GM21367 (cell line): Measurements from ENCODE around the gene WWC1.

Source experiments
- ATAC-seq: cut with Tn5 transposase; IDR thresholded peaks from one replicate; pipeline ENCODE4 v1.9.1; 2021; ENCODE audit not compliant: unreplicated experiment

Gene WWC1

DNA sequence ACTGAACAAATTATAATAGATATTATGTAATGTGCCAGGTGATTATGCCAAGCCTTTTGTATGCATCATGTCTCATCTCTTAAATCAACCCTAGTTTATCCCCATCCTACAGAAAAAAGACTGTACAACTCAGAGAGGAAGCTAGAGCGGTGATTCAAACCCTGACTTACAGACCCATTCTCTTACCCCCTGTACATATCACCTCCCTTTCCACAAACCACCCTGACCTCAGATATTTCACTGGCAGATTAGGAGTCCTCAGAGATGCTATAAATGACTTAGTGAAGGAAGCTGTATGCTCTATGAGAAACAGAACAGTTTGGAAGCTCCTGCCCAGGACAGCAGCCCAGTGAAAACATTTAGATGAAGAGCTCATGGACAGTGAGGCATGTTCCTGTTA lies 115.8 kb downstream of the WWC1 start:
- no peak for ATAC-seq

DNA sequence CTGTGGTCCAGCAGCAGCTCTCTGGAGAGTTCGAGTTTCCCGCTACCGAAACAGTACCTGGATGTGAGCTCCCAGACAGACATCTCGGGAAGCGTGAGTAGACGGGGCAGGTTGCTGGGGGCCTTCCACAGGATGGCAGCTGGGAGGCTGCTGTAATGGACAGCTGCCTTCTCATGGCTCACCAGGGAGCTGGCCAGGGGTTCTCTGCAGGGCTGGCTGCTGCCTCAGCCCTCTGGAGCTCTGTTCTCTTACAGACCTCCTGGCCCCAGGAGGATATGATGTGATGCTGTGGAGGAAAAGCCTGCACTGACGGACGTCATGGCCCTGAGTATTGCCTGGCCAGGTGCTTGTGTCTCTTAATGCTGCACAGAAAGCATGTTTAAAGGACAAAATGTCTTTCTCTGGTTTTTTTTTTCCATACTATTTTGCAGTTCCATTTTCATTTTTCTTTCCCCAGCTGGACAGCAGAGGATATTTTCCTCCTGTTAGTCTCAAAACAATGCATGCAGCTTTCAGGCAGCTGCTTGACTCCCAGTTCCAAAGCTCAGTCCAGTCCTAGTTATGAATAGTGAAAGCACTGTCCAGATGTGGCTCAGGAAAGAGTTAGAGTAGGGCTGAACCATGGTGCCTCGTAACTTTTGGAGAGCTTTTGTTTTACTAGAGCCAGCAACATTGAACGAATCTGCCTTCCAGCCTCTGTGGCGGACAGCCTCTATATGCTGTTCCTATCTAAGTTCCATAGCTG lies 117.3 kb downstream of the WWC1 start:
- ATAC-seq, result no peak

DNA sequence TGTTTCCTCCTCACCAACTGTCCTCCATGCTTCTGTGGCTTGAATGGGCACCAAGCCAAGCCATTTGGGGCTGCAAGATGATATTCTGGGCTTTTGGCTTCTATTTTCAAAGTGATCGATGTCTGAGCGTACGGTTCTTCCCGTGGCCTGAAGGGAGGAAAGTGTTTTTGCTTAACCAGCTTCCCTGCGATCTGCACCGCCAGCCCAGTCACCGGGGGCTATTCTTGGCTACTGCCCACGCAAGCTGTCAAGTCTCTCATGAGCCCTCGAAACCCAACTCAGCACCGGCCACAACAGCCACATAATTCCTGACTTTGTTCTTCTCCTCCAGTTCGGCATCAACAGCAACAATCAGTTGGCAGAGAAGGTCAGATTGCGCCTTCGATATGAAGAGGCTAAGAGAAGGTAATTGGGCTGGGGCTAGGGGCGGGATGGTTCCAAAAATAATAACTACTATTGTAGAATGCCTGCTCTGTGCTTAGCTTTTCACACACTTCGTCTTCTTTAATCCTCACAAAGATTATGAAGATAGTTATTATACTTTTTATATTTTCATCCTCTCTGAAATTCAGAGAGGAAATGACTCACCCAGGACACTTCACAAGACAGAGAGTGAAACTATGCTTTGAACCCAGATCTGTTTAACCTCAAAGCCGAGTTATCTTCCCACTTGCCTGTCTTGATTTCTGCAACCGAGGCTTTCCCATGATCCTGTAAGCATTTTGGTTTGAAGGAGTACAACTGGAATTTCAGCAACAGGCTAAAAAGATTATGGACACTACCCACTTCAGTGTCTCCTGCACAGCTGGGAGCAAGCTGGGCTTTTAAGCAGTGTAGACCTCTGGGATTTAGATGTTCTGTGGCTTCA lies 118.4 kb downstream of the WWC1 start:
- ATAC-seq, result no peak

DNA sequence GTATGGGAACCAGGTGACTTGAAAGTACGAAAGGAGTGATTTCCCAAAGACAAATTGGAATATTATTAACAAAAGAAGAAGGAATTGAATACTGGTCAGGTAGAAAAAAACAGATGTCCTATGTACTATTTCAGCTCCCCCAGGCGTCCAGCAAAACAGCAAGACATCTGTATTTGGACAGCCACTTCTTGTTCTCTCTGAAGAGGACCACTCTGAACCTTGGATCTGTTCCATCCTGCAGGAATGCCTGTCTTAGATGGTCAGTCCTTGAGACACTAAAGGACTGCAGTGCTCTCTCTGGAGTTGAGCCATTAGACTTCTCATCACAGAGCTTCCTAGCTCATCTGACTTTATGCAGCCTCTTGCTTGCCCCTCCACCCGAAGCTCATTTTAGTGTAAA lies 120.4 kb downstream of the WWC1 start:
- ATAC-seq, result no peak

DNA sequence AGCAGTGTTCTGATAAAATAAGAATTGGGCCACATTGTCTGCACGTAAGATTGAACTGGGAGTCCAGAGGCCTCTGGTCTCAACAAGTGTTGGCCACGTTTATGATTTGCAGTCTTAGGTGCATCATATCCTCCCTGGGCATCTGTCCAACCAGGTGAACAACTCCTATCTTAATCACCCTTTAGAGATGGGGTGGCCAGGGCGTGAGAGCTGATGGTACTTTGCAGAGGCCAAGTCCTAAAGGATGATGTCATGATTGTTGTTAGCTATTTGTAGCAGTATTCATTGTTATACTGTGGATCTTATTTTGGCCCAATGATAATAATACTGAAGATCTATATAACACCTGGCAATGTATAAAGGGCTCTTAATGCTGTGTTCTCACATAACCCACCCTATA lies 121.6 kb downstream of the WWC1 start:
- no peak for ATAC-seq

DNA sequence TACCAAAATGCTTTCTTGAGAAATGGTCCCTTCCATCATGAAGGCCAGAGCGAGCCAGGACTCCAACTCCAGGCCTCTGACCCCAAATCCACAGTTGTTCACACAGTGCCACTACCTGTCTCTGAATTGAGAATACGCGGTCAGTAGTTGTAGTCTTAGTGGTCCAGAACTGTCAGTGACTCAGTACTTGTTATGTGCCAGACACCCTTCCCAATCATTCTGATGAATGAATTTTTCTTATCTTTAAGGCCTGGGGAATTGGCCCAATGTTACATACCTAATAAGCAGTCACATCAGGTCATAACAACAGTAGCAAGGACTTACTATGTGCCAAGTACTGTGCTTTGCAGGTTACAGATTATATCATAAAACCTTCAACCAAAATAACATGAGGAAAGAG lies 122.2 kb downstream of the WWC1 start:
- no peak for ATAC-seq

DNA sequence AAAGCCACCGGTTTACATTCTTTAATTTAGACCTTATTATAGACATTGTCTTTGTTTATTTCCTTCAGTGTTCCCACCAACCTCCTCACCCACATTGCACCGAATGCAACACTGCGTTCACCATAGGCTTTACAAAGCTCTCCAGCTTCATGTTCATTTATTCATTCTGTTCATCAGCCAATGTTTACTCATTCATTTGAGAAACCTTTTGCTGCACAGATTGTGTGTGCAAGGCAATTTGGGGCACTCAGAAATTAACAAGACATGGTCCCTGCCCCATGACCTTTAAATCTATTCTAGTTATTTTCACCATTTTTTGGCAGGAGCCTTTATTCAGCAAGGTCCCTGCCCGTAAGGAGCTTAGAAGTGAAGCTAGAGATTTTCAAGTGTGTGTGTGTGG lies 124.0 kb downstream of the WWC1 start:
- ATAC-seq, result no peak

DNA sequence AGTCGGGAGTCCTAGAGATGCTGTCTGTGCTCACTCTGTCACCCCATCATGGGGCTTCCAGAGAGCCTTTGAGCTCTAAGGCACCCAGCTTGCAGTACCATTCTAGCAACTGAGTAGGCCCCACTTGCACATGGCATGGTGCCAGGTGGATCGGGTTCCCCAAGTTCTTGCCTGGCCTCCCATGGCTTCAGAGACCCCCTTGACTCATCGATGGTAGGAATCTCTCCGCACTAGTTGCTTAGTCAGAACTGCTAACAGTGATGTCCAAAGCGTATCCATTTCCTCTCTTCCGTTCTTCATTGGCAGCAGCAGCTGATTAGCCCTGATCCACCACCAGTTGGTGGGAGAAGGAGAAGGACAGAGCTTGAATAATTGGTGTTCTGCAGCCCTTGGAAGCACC lies 124.5 kb downstream of the WWC1 start:
- ATAC-seq, result no peak

DNA sequence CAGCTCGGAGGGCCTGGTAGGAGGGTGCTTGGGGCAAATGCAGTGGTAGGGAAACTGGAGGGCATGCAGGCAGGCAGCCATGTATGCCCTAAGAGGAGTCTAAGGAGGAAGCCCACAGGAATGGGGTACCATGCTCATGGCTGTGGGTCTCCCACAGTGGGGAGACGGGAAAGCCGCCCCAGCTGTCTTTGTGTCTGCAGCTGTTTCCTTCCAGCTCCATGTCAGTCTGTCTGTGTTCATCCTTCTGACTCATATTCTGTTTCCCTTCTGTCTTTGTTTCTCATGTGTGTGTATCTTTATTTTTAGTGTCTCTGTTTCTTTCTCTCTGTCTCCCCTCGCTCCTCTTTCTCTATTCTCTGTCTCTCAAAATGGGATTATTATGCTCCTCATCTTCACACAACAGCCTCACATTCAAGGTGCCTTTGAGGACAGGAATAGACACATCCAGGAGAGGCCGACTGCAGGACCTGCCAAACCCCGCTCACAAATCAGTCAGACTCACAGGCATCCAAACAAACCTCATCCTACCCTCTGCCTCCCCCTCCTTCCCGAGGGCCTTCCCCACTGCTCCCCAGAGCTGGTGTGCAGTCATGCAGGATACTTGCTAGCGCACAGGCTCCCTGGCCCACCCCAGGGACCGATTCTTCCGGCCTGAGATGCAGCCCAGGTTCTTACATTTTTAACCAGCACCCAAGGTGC lies 126.4 kb downstream of the WWC1 start:
- ATAC-seq, result no peak

DNA sequence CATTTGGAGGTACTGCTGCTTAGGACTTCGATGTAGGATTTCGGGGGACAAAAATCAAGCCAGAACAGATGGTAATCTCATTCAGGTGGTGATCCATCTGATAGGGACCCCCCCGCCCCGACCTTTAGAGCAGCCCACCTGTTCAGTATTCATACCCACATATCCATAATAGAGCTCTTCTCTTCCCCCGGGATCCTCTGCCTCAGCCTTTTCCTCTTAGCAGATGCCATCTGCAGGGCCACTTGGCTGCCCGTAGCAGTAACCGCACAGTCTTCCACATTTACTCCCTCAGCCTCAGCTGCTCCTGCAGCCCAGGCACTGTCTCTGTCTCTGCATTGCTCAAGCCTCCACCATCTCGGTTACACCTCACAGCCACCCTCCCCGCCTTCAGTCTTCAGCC lies 129.0 kb downstream of the WWC1 start:
- ATAC-seq, result no peak

DNA sequence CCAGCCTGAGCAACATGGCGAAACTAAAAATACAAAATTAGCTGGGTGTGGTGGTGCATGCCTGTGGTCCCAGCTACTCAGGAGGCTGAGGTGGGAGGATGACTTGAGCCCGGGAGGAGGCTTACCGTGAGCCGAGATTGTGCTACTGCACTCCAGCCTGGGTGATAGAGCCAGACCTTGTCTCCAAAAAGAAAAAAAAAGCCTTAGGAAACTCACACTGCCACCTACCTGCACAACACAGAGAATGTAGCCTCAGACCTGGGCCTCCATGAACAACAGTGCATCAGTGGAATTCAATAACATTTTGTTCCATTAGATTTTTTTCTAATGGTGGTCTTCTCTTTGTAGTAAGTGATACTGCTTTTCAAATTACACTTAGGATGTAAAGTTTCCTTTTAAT lies 131.0 kb downstream of the WWC1 start:
- no peak for ATAC-seq

DNA sequence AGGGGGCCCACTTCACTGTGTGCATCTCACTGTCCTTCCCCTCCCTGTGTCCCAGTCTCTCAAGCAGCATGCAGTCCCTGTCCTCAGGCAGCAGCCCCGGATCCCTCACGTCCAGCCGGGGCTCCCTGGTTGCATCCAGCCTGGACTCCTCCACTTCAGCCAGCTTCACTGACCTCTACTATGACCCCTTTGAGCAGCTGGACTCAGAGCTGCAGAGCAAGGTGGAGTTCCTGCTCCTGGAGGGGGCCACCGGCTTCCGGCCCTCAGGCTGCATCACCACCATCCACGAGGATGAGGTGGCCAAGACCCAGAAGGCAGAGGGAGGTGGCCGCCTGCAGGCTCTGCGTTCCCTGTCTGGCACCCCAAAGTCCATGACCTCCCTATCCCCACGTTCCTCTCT lies 132.0 kb downstream of the WWC1 start:
- ATAC-seq, result no peak

DNA sequence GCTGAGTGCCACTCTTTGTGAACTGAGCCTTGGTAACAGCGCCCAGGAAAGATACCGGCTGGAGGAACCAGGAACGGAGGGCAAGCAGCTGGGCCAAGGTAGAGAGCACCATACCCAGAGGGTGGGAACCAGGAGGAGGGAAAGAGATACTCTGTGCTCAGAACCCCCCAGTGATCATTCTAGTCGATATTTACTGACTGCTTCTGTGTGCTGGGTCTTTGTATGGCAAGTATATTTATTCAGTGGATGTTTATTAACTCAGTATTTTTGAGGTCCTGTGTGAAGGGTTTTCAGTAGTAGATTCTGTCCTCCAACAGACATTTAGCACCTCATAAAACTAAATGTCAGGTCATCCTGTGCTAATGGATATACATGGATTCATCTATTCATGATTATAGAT lies 132.5 kb downstream of the WWC1 start:
- ATAC-seq, result no peak

DNA sequence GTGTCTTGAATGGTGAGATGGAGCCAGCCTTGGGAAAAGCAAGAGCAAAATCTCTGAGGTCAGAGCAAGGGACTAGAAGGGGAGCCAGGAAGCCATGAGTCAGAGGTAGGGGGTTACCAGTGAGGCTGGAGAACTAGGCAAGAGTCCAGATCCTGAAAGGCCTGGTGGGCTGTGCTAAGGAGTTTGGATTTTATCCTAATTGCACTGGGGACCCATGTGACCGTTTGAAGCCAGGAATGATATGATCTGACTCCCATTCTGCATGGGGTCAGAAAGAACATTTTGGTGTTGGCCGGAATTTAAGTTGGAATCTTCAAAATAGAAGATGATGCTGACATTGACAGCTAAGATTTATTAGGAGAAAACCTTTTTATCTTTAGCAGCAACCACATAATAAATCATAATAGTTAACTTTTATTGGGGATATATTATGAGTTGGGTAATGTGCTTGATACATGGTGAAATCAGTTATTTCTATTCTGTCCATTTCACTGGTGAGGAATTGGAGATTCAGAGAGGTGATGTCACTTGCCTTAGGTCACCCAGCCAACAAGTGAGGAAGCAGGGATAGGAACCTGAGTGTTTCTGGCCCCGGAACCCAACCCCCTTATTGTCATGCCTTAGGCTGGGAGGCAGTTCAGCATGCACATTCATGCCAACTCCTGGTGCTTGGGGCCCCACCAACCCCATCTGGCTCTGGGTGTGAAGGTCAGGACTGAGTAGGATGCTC lies 133.3 kb downstream of the WWC1 start:
- no peak for ATAC-seq

DNA sequence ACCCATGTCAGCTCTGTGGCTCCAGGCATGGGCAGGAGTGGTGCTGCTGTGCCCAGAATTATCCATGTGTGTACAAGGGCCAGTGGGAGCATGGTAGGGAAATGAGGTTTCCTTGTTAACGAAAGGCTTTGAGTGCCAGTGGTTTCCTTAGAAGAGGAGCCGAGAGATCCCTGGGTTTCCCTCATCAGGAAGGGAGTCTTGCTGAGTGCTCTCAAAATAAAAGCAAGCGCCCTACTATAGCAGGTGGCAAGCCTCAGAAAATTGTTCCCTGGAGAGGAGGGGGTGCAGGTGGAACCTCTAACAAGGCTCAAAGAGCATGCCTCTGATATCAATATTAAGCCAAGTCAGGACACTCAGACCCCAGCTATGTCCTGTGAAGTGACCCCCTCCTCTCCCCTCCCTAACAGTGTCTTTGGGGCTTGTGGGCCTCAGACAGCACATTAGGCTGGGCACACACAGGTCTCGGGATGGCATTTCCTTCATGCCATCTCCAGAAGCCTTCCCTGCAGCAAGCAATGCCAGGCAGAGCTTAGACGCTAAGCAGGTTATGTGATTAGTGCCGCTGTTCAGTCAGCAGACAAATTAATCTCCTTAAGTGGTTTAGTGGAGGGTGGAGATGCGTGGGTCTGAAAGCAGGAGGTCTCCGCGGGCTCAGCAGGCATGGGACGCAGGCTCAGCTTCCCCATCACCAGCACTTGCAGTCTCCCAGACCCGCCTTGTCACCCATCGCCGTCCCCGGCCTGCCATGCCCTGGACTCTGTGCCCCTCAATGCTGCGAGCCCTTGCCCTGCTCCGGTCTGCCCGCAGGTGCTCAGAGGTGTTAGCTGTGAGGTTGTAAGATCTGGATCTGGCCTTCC lies 134.8 kb downstream of the WWC1 start:
- ATAC-seq, result no peak

DNA sequence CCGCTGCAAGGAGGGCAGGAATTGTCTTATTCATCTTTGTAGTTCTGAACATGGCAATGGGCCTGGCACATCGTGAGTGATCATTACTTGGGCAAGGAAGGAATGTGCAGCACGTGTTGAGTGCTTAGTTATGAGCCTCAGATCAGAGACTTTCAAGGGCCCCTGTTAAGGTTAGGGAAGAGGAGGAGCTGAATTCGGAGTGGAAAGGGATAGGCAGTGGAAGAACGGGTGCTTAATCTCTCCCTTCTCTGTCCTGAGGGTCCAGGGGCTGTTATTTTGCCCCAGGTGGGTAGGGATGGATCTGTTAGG lies 135.4 kb downstream of the WWC1 start:
- ATAC-seq, result no peak

DNA sequence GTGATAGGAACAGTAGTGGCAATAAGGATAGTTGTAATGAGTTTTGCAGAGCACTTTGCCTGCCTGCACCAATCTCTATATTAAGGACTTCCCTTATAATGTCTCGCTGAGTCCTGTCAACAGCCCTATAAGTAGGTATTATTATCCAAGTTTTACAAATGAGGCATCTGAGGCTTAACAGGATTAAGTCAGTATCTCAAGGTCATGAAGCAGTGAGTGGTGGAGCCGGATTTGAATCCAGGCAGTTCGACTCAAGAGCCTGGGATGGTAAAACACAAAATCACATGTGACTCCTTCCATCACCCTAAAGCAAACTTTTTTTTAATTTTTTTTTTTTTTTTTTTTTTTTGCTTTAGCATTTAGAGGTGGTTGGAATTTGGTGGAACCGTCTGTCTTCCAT lies 135.8 kb downstream of the WWC1 start:
- ATAC-seq, result no peak

DNA sequence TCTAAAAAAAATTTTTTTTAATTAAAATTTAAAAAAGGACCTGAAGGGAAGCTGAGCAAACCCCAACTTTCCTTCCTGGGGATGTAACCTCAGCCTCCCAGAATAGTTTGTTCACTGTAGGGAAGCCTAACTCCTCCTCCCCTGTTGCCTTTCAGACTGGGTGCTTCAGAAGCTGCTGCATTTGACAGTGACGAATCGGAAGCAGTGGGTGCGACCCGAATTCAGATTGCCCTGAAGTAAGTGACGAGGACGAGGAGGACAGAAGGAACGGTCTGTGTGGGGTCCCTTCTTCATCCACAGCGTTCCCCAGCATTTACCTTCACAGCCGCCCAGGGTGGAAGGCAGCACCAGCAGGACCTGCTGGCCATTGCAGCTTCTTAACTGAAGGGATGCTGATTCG lies 137.1 kb downstream of the WWC1 start:
- ATAC-seq, result no peak

DNA sequence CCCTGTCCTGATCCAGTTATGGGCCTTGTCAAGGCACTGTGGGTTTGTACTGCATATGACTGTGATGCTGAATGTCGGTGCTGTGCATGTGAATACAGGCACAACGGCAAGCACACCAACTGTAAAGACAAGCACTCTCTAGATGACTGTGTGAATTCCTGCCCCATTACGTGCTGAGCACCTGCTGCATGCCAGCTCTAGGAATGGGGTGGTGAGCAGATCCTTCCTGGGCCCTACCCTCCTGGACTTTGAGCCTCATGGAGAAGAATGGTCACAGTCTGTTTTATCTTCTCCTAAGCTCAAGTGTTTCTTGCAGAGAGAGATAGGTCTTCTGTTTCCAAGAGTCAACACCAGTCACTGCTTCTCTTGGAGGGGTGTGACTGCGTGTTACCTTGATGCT lies 138.9 kb downstream of the WWC1 start:
- ATAC-seq, result no peak

DNA sequence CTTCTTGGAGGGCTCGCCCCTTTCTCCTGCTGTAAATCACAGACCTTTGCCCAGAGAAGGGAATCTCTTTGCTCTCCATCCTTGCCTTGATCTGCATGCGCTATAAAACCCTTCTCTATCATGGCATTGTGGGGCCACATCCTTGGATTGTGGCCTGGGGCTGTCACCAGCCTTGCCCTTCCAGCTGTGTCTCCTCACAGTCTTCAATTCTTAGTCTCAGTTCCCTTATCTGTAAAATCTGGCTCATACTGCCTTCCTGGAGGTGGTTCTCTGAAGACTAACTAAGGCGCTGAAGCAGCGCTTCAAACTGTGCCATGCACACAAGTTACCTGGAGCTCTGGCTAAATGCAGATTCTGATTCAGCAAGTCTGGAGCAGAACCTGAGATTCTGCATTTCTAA lies 141.5 kb downstream of the WWC1 start:
- ATAC-seq, result no peak

DNA sequence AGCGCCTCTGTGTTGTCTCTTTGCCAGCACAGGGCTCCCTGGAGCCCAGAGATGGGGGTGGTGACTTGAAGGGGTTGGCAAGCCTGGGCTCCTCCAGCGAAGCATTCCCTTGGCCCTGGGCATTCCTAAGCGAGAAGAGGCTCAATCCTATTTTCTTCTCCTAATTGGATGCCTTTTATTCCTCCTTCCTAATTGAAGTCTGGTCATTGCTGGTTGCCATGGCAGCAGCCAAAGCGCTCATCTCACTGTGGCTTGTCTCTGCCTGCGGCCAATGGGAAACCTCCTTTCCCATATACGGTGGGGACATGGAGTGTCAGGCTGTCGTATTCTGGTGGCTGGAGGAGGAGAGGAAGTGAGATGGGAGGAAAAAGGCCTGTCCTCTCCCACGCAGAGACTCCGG lies 142.6 kb downstream of the WWC1 start:
- ATAC-seq, result no peak
